LNCAP (cell line): ENCODE data around the gene TTLL7.

Experiments
- CTCF ChIP-seq: fragments of 450-650 bp; IDR thresholded peaks from 2 replicates; pipeline ENCODE4 v1.5.1; 2017; ENCODE audit warnings: mild to moderate bottlenecking

The TTLL7 gene

DNA sequence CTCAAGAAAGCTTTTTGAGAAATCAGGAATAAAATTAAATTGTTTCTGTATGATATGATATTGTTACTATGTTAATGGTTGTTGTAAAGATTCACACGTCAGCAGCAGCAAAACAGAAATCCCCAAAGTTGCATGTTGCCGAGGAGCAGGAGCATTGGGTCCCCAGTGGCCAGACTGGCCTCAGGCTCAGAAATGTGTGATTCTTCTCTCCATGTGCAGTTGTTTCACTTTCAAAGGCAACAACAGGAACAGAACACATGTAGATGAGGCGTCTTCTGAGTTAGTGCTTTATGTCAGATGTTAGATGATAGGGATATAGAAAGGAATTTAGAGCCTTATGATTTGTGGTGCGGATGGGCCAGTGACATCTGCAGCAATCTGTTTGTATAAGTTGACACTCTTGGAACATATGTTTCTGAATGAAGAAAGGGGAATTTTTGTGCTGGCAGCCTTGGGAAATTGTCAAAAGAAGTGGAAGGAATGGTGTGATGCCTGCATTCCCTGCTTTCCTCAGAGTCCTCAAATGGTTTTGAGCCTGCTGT lies 2.1 kb upstream of the TTLL7 start:
- no peak for TF ChIP-seq CTCF

DNA sequence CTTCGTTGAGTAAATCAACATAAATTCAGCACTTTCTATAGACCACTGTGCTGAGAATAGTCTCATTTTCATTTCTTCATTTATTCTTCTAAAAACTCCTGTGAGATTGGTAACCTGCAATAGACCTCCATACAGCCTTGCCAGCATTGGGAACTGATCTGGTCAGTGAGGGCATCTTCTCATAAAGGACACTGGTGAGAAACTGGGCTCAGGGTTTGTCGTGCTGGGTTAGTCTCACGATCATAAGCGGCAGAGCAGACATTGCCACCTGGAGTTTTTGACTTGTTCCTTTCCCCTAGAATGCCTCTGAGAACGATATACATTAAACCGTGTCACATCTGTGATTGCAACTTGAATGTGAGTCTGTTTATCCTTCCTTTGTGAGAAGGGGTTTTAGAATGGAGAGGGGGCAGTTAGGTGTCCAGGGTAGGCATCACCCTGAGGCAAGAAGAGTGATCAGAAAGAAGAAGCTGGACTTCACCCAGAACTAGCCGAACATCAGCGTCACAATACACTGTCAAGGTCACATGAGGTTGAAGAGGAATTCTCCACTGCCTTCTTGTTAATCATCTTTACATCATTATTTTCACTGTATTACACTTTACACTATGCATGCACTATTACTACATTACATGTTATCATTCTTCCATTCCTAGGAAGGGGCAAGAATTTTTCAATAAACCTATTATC lies 1.4 kb upstream of the TTLL7 start:
- no peak for TF ChIP-seq CTCF

- no peak for TF ChIP-seq CTCF
Measured at GRCh38 chr1:83999316-83999819, 436 bp upstream of the TTLL7 start.

DNA sequence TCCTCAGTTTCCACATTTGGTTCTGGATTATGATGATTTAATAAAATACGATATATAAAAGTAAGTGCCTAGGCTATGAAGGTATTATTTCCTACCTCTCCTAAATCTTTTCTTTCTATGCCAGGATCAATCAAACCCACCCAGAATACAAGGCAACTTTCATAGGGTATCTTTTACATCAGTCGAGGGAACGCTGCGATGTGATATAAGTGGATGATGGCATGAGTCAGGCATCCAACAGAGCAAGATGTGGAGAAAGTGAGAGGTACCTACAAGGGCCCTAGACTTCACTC lies 781 bp downstream of the TTLL7 start:
- no peak for TF ChIP-seq CTCF

GRCh38 chr1:83997631-83998030 lies 1.3 kb downstream of the TTLL7 start:
- TF ChIP-seq CTCF, result no peak

DNA sequence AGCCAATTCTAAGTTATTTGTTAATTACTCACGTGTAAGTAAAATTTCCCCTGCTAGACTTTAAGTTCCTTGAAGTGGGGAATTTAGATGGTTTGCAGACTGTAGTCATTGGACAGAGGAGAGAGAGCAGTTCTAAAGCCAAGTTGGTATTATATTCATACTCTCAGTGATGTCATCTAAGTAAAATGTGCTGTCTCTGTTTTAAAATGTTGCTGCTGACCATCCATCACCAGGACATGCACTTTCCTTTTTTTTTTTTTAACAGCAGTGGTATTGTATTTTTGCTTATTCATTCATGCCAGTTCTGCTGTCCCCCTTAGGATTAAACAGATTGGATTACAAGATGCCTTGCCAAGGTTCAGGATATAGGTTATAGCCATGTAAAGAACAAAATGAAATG lies 2.3 kb downstream of the TTLL7 start:
- no peak for TF ChIP-seq CTCF

GRCh38 chr1:83996191-83996590 lies 2.7 kb downstream of the TTLL7 start:
- no peak for TF ChIP-seq CTCF

DNA sequence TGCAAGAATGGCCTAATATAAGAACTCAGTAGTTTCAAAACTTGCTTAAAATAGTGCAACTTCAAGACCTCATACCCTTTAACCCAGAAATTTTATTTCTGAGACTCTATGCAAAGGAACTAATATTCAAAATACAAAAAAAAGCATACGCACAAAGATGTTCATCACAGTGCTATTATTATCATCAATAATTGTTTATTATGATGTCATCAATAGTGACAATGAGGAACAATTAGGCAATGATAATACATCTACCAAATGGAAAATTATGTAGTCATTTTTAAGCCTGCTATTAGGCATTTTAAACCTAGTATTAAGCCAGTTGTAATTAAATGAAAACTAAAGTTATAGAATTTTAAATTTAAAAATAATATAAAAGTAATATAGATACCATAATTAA lies 3.3 kb downstream of the TTLL7 start:
- no peak for TF ChIP-seq CTCF
